Stomach smooth muscle (tissue), 2 donors: ENCODE results near the gene DHRSX.
"Not testable (repeated sequence)": the region's sequence is repeated elsewhere in the genome, so short reads cannot be mapped to it uniquely, and the experiment has no call there.

Experiments used
- H3K27ac ChIP-seq: one replicate; pipeline ENCODE4 v1.7.0; 2013; ENCODE audit warnings: mild to moderate bottlenecking, low read length, inconsistent platforms
- H3K27me3 ChIP-seq, 2 donors: one replicate each; pipeline ENCODE4 v1.7.0; 2013; ENCODE audit warnings: low read length in 2 of 2; ENCODE audit not compliant: insufficient read depth in 2 of 2, control insufficient read depth in 1 of 2
- H3K36me3 ChIP-seq, 2 donors: one replicate each; pipeline ENCODE4 v1.7.0; 2013; ENCODE audit warnings: low read length in 2 of 2; ENCODE audit not compliant: control insufficient read depth in 2 of 2, insufficient read depth in 2 of 2
- H3K4me1 ChIP-seq: one replicate; pipeline ENCODE4 v1.7.0; 2013; ENCODE audit warnings: low read length; ENCODE audit not compliant: control insufficient read depth, insufficient read depth
- H3K4me3 ChIP-seq, 2 donors: one replicate each; pipeline ENCODE4 v1.7.0; 2013; ENCODE audit warnings: low read length in 2 of 2
- H3K9ac ChIP-seq, 2 donors: one replicate each; pipeline ENCODE4 v1.7.0; 2013; ENCODE audit warnings: low read length in 2 of 2, mild to moderate bottlenecking in 1 of 2
- H3K9me3 ChIP-seq, 2 donors: one replicate each; pipeline ENCODE4 v1.7.0; 2013; ENCODE audit warnings: low read length in 2 of 2; ENCODE audit not compliant: control insufficient read depth in 2 of 2
- donor health status: healthy.
- donor health status: Pancreatic carcinoma.

The DHRSX gene

GRCh38 chrX:2252331-2253065 is 248.3 kb downstream of the DHRSX start:
- H3K27ac ChIP-seq: no peak overlapping the region
- no peaks in the 10 kb centered on the region for H3K27me3 ChIP-seq
- peaks cover 0 to 9% of the 10 kb centered on the region in 2 donors for H3K9me3 ChIP-seq
- H3K4me3 ChIP-seq: no peak overlapping the region
- H3K36me3 ChIP-seq: no peaks in the 10 kb centered on the region
- H3K9ac ChIP-seq: no peak overlapping the region
- H3K4me1 ChIP-seq: no peaks in the 10 kb centered on the region

DNA sequence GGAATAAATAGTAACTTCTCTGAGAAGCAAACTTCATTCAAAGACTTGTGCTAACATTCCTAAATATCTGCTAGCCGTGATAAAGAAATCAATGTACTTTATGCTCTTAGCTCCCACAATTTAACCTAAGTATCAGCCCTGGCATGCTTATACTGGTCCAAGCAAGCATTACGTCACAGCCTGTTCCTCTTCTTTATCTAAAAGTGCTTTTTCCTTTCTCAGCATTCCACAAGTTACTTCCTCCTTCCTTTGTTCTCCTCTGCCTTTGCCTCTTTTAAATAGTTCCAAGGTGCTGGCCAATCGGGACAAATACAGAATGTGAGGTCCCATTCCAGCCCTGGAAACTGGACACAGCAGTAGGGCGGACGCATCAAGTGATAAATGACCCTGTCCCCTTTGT is 249.6 kb downstream of the DHRSX start:
- H3K9me3 ChIP-seq: peaks cover 0 to 9% of the 10 kb centered on the region in 2 donors
- H3K36me3 ChIP-seq: no peaks in the 10 kb centered on the region
- H3K4me1 ChIP-seq: no peaks in the 10 kb centered on the region
- H3K27me3 ChIP-seq: no peaks in the 10 kb centered on the region
- H3K4me3 ChIP-seq: no peak overlapping the region
- no peak overlapping the region for H3K9ac ChIP-seq
- no peak overlapping the region for H3K27ac ChIP-seq

GRCh38 chrX:2243913-2244460 is 256.8 kb downstream of the DHRSX start:
- Histone ChIP-seq H3K4me1 (no peaks in the 10 kb centered on the region), H3K9ac (no peak overlapping the region), H3K36me3 (peaks cover 3 to 10% of the 10 kb centered on the region in 2 donors), H3K27ac (no peak overlapping the region), H3K27me3 (no peaks in the 10 kb centered on the region), H3K9me3 (no peaks in the 10 kb centered on the region), H3K4me3 (no peak overlapping the region)

DNA sequence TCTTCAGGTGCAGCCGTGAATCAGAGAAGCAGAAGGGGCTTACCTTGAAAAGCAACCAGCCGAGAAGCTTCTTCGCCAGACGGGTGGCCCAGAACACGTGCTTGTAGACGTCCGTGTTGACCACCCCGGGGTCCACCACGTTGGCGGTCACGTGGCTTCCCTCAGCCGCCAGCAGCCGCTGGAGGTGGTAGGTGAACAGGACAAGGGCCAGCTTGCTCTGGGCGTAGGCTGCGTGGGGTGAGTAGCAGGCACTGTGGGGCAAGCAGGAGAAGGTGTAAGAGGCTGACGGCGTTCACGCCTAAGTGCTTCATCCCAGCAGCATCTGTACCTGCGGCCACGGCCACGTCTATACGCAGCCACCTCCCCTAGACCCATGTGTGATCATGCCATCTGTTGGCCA is 257.8 kb downstream of the DHRSX start:
- Histone ChIP-seq H3K9me3 (no peaks in the 10 kb centered on the region), H3K9ac (no peak overlapping the region), H3K4me3 (no peak overlapping the region), H3K4me1 (no peaks in the 10 kb centered on the region), H3K36me3 (peaks cover 3 to 10% of the 10 kb centered on the region in 2 donors), H3K27ac (no peak overlapping the region), H3K27me3 (no peaks in the 10 kb centered on the region)

DNA sequence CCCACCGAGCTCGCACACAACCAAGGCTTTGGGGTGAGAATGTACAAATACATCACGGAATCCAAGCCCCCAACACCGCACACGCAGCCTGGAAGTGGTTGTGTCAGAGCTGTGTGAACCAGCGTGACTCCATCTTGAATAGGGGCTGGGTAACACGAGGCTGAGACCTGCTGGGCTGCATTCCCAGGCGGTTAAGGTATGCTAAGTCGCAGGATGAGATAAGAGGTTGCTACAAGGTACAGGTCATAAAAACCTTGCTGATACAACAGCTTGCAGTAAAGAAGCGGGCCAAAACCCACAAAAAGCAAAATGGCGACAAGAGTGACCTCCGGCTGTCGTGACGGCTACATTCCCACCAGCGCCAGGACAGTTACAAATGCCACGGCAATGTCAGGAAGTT is 258.4 kb downstream of the DHRSX start:
- no peak overlapping the region for H3K9ac ChIP-seq

DNA sequence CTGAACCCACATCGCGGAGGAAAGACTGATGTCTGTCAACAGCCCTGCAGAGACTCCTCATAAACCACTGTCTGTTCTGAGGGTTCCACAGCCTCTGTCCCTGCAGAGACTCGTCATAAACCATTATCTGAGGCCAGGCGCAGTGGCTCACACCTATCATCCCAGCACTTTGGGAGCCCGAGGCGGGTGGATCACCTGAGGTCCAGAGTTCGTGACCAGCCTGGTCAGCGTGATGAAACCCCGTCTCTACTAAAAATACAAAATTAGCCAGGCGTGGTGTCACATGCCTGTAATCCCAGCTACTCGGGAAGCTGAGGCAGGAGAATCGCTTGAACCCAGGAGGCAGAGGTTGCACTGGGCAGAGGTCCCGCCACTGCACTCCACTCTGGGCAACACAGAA is 259.3 kb downstream of the DHRSX start:
- not testable (repeated sequence) for H3K9me3 ChIP-seq, H3K4me3 ChIP-seq, H3K36me3 ChIP-seq, H3K27me3 ChIP-seq, H3K9ac ChIP-seq, H3K4me1 ChIP-seq, H3K27ac ChIP-seq

More for the DNA sequence above, 258.4 kb downstream of the DHRSX start:
- no peaks in the 10 kb centered on the region for H3K9me3 ChIP-seq
- no peak overlapping the region for H3K4me3 ChIP-seq
- no peak overlapping the region for H3K27ac ChIP-seq
- no peaks in the 10 kb centered on the region for H3K27me3 ChIP-seq
- H3K36me3 ChIP-seq: peaks cover 3 to 10% of the 10 kb centered on the region in 2 donors
- H3K4me1 ChIP-seq: no peaks in the 10 kb centered on the region

DNA sequence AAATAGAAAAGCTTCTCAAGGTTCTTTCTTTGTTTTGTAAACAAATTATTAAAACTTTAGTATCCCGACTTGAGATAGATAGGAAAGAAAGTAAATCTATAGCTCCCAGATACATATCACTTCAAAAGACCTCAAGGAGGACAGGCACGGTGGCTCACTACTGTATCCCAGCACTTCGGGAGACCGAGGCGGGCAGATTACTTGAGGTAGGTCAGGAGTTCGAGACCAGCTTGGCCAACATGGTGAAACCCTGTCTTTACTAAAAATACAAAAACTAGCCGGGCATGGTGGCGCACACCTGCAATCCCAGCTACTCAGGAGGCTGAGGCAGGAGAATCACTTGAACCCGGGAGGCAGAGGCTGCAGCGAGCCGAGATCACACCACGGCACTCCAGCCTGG is 260.0 kb downstream of the DHRSX start:
- H3K4me1 ChIP-seq, H3K9me3 ChIP-seq, H3K4me3 ChIP-seq, H3K9ac ChIP-seq, H3K36me3 ChIP-seq, H3K27me3 ChIP-seq, H3K27ac ChIP-seq: not testable (repeated sequence)

- Histone ChIP-seq H3K27me3 (no peaks in the 10 kb centered on the region), H3K4me1 (no peaks in the 10 kb centered on the region), H3K9me3 (no peaks in the 10 kb centered on the region), H3K36me3 (peaks cover 3 to 10% of the 10 kb centered on the region in 2 donors), H3K27ac (no peak overlapping the region), H3K4me3 (no peak overlapping the region), H3K9ac (no peak overlapping the region)
Observed at GRCh38 chrX:2237976-2238375, 262.8 kb downstream of the DHRSX start.

- H3K9ac ChIP-seq: no peak overlapping the region
- no peaks in the 10 kb centered on the region for H3K4me1 ChIP-seq
- no peak overlapping the region for H3K27ac ChIP-seq
- H3K9me3 ChIP-seq: peaks cover 0 to 3% of the 10 kb centered on the region in 2 donors
- H3K36me3 ChIP-seq: peaks cover 6 to 15% of the 10 kb centered on the region in 2 donors
- H3K4me3 ChIP-seq: no peak overlapping the region
- no peaks in the 10 kb centered on the region for H3K27me3 ChIP-seq
Observed at GRCh38 chrX:2231570-2232192, 269.1 kb downstream of the DHRSX start.

DNA sequence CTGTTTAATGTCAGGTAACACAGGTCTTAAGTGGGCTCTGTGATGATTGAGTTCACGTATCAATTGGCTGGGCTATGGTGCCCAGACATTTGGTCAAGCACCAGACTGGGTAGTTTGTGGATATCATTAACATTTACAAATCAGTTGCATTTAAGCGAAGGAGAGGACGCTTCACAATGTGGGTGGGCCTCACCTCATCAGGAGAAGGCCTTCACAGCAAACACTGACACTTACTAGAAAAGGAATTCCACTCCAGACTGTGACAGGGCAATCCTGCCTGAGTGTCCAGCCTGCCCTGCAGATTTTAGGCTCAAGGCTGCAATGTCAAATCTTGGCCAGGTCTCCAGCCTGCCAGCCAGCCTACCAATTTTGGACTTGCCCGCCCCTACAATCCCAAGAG is 270.3 kb downstream of the DHRSX start:
- Histone ChIP-seq H3K27ac (no peak overlapping the region), H3K4me1 (no peaks in the 10 kb centered on the region), H3K9me3 (peaks cover 0 to 3% of the 10 kb centered on the region in 2 donors)

DNA sequence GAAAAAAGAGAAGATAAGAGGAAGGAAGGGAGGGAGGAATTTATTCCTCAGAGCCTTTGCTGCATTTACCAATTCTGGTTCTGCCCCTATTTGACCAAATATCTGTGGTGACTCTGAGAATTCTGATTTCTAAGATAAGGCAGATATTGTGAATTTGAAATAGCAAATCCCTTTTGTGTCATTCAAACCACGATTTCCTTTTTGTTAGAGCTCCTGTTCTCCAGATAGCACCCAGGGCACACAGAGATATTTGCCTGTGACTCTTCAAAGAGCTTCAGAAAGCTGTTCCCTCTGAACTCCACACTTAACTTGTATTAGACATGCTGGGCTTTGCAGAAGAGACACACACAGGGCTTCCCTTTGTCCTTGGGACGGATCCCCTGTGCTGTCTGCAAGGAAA is 272.2 kb downstream of the DHRSX start:
- no peak overlapping the region for H3K9ac ChIP-seq
- H3K27me3 ChIP-seq: no peaks in the 10 kb centered on the region
- H3K4me1 ChIP-seq: no peaks in the 10 kb centered on the region
- H3K9me3 ChIP-seq: peaks cover 0 to 7% of the 10 kb centered on the region in 2 donors
- H3K36me3 ChIP-seq: peaks cover 9 to 22% of the 10 kb centered on the region in 2 donors
- no peak overlapping the region for H3K4me3 ChIP-seq
- H3K27ac ChIP-seq: no peak overlapping the region

More for the DNA sequence above, 270.3 kb downstream of the DHRSX start:
- H3K9ac ChIP-seq: no peak overlapping the region
- H3K4me3 ChIP-seq: no peak overlapping the region
- peaks cover 6 to 15% of the 10 kb centered on the region in 2 donors for H3K36me3 ChIP-seq
- no peaks in the 10 kb centered on the region for H3K27me3 ChIP-seq
